GM18520 (cell line): Measurements from ENCODE around the gene WDR83.
"Not testable (repeated sequence)": the region's sequence is repeated elsewhere in the genome, so short reads cannot be mapped to it uniquely, and the experiment has no call there.

Experiments
- ATAC-seq: cut with Tn5 transposase; IDR thresholded peaks from one replicate; pipeline ENCODE4 v1.9.1; 2021; ENCODE audit not compliant: unreplicated experiment

Gene WDR83

GRCh38 chr19:12652219-12652618 lies 14.4 kb upstream of the WDR83 start:
- no peak for ATAC-seq

GRCh38 chr19:12655546-12655945 lies 11.1 kb upstream of the WDR83 start:
- no peak for ATAC-seq

- ATAC-seq = no peak
These were observed 9.6 kb upstream of the WDR83 start for GRCh38 chr19:12656899-12657571.

GRCh38 chr19:12657966-12658365 lies 8.6 kb upstream of the WDR83 start:
- no peak for ATAC-seq

GRCh38 chr19:12660980-12661379 lies 5.6 kb upstream of the WDR83 start:
- ATAC-seq = no peak

- ATAC-seq = no peak
These were observed 2.0 kb upstream of the WDR83 start for GRCh38 chr19:12664406-12665280.

GRCh38 chr19:12665281-12665573 lies 1.4 kb upstream of the WDR83 start:
- ATAC-seq = no peak

- no peak for ATAC-seq
These were observed 839 bp upstream of the WDR83 start for GRCh38 chr19:12665671-12666264.

GRCh38 chr19:12667731-12668302 lies 1.2 kb downstream of the WDR83 start:
- ATAC-seq = no peak

- ATAC-seq = no peak
These were observed 1.7 kb downstream of the WDR83 start for GRCh38 chr19:12668346-12668745.

GRCh38 chr19:12668932-12669269 lies 2.3 kb downstream of the WDR83 start:
- ATAC-seq = no peak

GRCh38 chr19:12669270-12670158 lies 2.9 kb downstream of the WDR83 start:
- ATAC-seq = no peak

GRCh38 chr19:12670159-12670928 lies 3.7 kb downstream of the WDR83 start:
- no peak for ATAC-seq

GRCh38 chr19:12672744-12673143 lies 6.1 kb downstream of the WDR83 start:
- no peak for ATAC-seq

GRCh38 chr19:12675399-12675798 lies 8.8 kb downstream of the WDR83 start:
- ATAC-seq = no peak

GRCh38 chr19:12675940-12676339 lies 9.3 kb downstream of the WDR83 start:
- no peak for ATAC-seq

GRCh38 chr19:12676384-12676792 lies 9.8 kb downstream of the WDR83 start:
- no peak for ATAC-seq

- ATAC-seq = no peak
These were observed 10.3 kb downstream of the WDR83 start for GRCh38 chr19:12676928-12677327.

- not testable (repeated sequence) for ATAC-seq
These were observed 11.4 kb downstream of the WDR83 start for GRCh38 chr19:12678039-12678438.

- no peak for ATAC-seq
These were observed 13.4 kb downstream of the WDR83 start for GRCh38 chr19:12680034-12680433.
